ENCODE data around the gene POLD4. TPM values are rescaled to one million over a fixed set of nuclear protein-coding genes. Genes with fewer than 3 reads are reported as not detected.
"Not testable (repeated sequence)": the region's sequence is repeated elsewhere in the genome, so short reads cannot be mapped to it uniquely, and the experiment has no call there.

POLD4 gene
- total RNA-seq, 1 experiment from 2014 or later = 21.8 TPM

- in situ Hi-C loops (cut with HindIII; ENCODE audit: low pct_unique_long_range_greater_than_20kb, low sequenced_read_pairs) = no loop called here
- DNase-seq (ENCODE audit: low read depth, low spot score) = no peak
These were observed 8.0 kb downstream of the POLD4 start for GRCh38 chr11:67345247-67345919.

GRCh38 chr11:67344264-67344663 lies 9.1 kb downstream of the POLD4 start:
- in situ Hi-C loops (cut with HindIII; ENCODE audit: low pct_unique_long_range_greater_than_20kb, low sequenced_read_pairs) = no loop called here

GRCh38 chr11:67337257-67337656 lies 16.1 kb downstream of the POLD4 start:
- DNase-seq (ENCODE audit: low read depth, low spot score) = no peak
- in situ Hi-C loops (cut with HindIII; ENCODE audit: low pct_unique_long_range_greater_than_20kb, low sequenced_read_pairs) = no loop called here

More at GRCh38 chr11:67344264-67344663, 9.1 kb downstream of the POLD4 start:
- DNase-seq (ENCODE audit: low read depth, low spot score) = no peak

GRCh38 chr11:67332081-67332691 lies 21.2 kb downstream of the POLD4 start:
- no peak for DNase-seq (ENCODE audit: low read depth, low spot score)
- in situ Hi-C loops (cut with HindIII; ENCODE audit: low pct_unique_long_range_greater_than_20kb, low sequenced_read_pairs) = no loop called here

- DNase-seq (ENCODE audit: low read depth, low spot score) = no peak
- in situ Hi-C loops (cut with HindIII; ENCODE audit: low pct_unique_long_range_greater_than_20kb, low sequenced_read_pairs) = no loop called here
These were observed 29.8 kb downstream of the POLD4 start for GRCh38 chr11:67323526-67323925.

GRCh38 chr11:67322049-67322448 lies 31.3 kb downstream of the POLD4 start:
- DNase-seq (ENCODE audit: low read depth, low spot score) = no peak
- in situ Hi-C loops (cut with HindIII; ENCODE audit: low pct_unique_long_range_greater_than_20kb, low sequenced_read_pairs) = no loop called here

- DNase-seq (ENCODE audit: low read depth, low spot score) = no peak
- in situ Hi-C loops (cut with HindIII; ENCODE audit: low pct_unique_long_range_greater_than_20kb, low sequenced_read_pairs) = no loop called here
These were observed 32.0 kb downstream of the POLD4 start for GRCh38 chr11:67321313-67321871.

GRCh38 chr11:67320691-67321090 lies 32.7 kb downstream of the POLD4 start:
- in situ Hi-C loops (cut with HindIII; ENCODE audit: low pct_unique_long_range_greater_than_20kb, low sequenced_read_pairs) = no loop called here
- no peak for DNase-seq (ENCODE audit: low read depth, low spot score)

GRCh38 chr11:67320011-67320410 lies 33.3 kb downstream of the POLD4 start:
- DNase-seq (ENCODE audit: low read depth, low spot score) = no peak

GRCh38 chr11:67318876-67319275 lies 34.5 kb downstream of the POLD4 start:
- in situ Hi-C loops (cut with HindIII; ENCODE audit: low pct_unique_long_range_greater_than_20kb, low sequenced_read_pairs) = not testable (repeated sequence)

More at GRCh38 chr11:67320011-67320410, 33.3 kb downstream of the POLD4 start:
- in situ Hi-C loops (cut with HindIII; ENCODE audit: low pct_unique_long_range_greater_than_20kb, low sequenced_read_pairs) = no loop called here

GRCh38 chr11:67317888-67318555 lies 35.3 kb downstream of the POLD4 start:
- in situ Hi-C loops (cut with HindIII; ENCODE audit: low pct_unique_long_range_greater_than_20kb, low sequenced_read_pairs) = no loop called here
- DNase-seq (ENCODE audit: low read depth, low spot score) = no peak

More at GRCh38 chr11:67318876-67319275, 34.5 kb downstream of the POLD4 start:
- DNase-seq (ENCODE audit: low read depth, low spot score) = not testable (repeated sequence)

GRCh38 chr11:67317205-67317887 lies 36.0 kb downstream of the POLD4 start:
- in situ Hi-C loops (cut with HindIII; ENCODE audit: low pct_unique_long_range_greater_than_20kb, low sequenced_read_pairs) = no loop called here
- peak; percentile 92 for DNase-seq (ENCODE audit: low read depth, low spot score)

GRCh38 chr11:67316882-67317204 lies 36.5 kb downstream of the POLD4 start:
- no peak for DNase-seq (ENCODE audit: low read depth, low spot score)
- in situ Hi-C loops (cut with HindIII; ENCODE audit: low pct_unique_long_range_greater_than_20kb, low sequenced_read_pairs) = no loop called here

- DNase-seq (ENCODE audit: low read depth, low spot score) = no peak
- in situ Hi-C loops (cut with HindIII; ENCODE audit: low pct_unique_long_range_greater_than_20kb, low sequenced_read_pairs) = no loop called here
These were observed 37.9 kb downstream of the POLD4 start for GRCh38 chr11:67315325-67315909.

- in situ Hi-C loops (cut with HindIII; ENCODE audit: low pct_unique_long_range_greater_than_20kb, low sequenced_read_pairs) = no loop called here
These were observed 39.1 kb downstream of the POLD4 start for GRCh38 chr11:67314218-67314617.

GRCh38 chr11:67313125-67313890 lies 40.0 kb downstream of the POLD4 start:
- in situ Hi-C loops (cut with HindIII; ENCODE audit: low pct_unique_long_range_greater_than_20kb, low sequenced_read_pairs) = no loop called here

More at GRCh38 chr11:67314218-67314617, 39.1 kb downstream of the POLD4 start:
- DNase-seq (ENCODE audit: low read depth, low spot score) = no peak

More at GRCh38 chr11:67313125-67313890, 40.0 kb downstream of the POLD4 start:
- no peak for DNase-seq (ENCODE audit: low read depth, low spot score)

All from SK-MEL-5 (cell line).